ENCODE measurements around the gene TSFM.
"Not testable (repeated sequence)": the region's sequence is repeated elsewhere in the genome, so short reads cannot be mapped to it uniquely, and the experiment has no call there.

Gene TSFM

DNA sequence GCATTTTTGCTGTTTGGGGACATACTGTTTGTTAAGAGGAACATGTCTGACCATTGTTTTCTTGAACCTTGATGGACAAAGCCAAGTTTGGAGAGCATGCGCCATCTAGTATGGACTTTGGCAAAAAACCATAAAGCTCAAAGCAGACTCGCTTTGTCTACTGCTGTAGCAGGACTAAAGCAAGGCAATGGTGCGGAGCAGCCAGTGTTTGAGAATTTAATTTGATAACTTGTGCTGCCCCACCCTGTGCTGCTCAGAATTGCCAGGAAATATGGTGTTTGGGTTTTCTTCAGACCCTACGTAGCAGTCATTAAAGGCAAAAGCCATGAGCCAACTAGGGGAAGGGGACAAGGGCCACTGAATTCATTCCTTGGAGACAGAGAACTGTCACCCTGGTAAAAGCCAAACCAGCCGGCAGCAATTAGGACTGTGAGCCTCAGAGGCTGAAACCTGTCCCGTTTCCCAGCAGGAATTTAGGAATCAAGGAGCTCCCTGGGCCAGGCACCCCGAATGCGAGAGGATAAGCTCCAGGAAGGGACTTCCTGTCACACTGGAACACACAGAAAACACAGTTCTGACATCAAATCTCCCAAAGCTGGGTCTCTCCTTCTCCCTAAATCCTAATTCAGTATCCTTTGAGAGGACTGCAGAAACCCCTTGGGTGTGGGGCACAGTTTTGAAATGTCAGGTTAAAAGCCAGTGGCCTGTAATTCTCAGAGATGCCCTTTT, 34.8 kb downstream of the TSFM start:
- no peak for DNase-seq

DNA sequence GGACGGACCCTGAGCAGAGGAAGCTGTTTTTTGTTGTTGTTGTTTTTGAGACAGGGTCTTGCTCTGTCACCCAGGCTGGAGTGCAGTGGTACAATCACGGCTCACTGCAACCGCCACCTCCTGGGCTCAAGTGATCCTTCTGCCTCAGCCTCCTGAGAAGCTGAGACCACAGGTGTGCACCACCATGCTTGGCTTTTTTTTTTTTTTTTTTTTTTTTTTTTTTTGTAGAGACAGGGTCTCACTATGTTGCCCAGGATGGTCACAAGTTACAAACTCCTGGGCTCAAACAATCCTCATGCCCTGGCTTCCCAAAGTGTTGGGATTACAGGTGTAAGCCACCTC, 35.4 kb downstream of the TSFM start:
- DNase-seq = not testable (repeated sequence)

DNA sequence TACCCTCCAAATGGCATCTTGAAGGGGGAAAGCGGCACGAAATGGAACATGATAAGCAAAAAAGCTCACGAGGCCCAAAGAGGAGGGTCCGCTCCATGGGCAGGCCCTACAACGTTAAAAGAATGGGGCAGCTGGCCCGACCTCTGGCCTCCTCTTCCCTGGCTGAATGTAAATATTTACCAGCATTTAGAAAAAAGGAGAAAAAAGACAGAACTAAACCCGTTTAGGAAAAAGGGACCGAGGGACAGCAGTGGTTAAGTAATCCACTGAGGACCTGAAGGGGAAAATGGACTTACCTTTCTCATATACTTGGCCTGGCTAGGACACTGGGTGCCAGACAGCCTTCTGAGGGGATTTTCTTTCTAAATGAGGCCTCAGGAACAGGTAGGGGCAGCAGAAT, 37.5 kb downstream of the TSFM start:
- DNase-seq = not testable (repeated sequence)

DNA sequence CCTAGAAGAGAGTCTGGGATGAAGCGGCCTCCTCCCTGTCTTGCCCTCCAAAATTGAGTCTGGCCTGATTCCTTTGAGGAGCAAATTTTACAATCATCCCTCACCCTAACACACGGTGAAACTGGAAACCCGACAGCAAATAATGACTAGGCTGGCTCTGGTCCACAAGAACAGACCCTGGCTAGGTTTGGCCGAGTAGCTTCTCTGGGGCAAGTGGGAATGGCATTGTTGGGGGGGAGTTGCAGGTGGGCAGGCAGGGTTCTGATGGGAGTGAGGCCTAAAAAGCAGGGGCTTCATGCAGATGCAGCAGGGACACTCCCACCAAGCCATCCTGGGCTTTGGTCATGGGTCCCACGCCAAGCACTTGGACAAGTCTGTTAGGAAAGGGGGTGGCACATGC, 38.4 kb downstream of the TSFM start:
- DNase-seq = not testable (repeated sequence)

DNA sequence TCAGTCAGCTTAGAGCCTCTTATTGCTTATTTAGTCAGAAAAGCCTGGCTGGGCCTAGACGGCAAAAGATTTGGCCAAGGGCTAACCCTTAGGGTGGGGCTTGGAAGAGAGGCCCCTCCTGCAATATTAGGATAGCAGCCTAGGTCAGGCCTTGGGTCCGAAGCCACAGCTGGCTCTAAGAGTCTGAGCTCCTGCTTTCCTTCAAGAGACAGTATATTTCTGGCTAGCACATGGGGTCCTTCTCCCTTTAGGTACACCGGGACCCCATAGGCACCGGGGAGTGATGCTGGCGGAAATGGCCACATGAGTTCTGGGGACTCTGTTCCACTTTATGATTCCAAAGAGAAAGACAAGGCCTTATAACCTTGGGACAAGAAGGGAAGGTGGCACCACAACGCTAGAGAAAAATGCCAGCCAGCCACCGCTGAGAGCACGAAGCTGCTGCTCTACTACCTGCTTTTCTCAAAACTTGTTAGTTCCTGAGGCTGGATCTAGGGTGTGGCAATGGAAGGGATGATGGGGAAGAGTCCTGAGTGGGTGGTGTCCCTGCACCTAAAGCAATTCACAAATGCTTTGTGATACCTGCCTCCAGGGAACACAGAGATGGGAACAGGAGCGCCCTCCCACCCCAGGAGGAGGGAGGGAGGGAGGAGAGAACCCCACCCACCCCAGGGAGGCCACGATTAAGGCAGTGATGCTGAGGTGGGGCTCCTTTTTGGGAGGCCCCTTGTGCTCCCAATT, 39.1 kb downstream of the TSFM start:
- DNase-seq = no peak

DNA sequence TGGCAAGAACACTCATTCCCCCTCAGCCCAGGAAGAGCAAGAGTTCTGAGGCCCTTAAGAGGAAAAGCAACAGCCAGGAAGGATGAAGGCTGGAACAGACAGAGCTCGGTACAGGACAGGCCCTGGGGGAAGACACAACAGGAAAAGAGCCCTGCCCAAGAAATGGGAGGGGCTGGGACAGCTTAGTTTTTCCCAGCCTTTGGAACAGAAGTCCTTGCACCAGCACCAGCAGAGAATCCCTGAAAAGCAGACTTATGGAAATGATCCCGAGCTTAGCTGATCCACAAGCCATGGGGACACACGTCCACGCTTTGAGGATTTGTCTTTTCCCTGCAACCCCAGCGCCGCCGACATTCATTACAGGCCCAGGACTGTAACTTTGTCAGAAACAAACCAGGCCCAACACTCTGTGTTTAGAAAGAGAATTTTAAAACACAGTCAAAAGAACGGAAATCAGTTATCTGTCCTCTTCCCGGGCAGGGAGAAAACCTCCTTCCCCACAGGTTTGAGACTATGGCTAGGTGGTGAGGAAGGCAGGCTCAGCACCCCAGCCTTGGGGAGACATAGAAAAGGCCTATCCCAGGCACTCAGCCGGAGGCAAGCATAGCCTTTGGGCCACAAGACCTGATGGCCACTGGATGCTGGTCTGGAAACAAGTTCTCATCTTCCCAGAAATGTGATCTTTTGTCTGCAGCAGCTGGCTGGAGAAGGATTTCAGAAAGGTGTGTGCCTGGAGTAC, 40.0 kb downstream of the TSFM start:
- no peak for DNase-seq

DNA sequence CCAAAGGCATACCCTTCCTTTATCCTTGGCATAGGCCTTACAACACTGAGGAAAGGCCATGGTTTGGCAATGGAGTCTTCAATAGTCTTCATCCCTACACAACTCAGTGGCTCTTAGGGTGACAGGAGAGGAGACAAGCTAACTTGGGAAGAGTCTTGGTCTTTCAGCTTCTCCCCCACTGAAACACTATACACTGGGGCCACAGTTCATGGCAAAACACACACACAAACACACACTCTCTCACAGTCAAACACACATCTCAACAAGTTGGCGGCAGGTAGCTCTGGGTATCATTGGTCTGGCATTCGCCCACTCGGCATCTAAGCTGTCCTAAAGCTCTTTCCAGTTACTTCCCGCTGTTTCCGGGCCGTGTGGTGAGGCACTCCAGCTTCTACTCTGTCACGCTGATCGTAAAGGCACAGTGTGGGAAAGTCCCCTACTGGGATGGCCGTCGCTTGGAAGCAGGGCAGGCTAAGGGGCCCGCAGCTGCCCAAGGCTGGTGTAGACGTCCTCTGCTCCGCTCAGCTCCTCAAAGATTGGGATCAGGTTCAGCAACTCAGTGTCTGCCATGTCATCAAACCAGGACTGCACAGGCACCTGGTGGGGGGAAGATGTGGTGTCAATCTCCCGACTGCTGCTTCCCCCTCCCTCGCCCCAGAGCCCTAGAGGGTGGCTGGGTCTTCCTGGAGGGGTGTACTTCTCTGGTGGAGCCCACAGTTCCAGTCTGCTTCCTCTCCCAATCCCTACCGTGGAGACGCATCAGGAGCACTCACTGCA, 40.7 kb downstream of the TSFM start:
- no peak for DNase-seq

DNA sequence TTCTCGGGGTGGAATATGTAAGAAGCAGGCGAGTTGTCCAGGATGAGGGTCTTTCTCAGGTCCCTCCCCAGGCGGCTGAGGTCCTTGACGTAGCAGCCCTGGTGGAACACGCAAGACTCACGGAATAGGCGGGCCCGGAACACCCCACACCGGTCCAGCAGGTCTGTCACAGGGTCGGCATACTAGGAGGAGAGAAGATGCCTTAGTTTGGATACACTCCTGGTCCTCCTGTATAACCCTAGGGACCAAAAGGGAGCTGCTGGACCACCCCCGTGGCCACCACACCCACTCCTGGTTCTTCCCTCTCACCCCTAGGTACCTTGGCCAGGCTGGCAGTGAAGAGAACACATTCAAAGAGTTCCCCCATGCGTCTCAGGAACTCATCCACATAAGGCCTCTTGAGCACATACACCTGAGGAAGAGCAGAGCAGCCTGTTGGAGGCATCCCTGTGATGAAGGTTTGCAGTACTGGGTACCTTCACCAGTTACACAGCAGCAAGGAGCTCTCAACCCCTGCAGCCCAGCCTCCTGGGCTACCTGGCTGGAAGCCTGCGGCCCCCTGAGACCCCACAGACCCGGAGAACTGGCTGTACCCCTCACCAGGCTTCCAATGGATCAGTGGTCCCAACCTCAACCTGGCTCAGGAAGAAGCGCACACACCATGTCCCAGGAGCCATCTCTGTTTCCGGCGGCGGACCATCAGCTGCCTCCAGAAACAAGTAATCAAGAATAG, 41.5 kb downstream of the TSFM start:
- no peak for DNase-seq

DNA sequence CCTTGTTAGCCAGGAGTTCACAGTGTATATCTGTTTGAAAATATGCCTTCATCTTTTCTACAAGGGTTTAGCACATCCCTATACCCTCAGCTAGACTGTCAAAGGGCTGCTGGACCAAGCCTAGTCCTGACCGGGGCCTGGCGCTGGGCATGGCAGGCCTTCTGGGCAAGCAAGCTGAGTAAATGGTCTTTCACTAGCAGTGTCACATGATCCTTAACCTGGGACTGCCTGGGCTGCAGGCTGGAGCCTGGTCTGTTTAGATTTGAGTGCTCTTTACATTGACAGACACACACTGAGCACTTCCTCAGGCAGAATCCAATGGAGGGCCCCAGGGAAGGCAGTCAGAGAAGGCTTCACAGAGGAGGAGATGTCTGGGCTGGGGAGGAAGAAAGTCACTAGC, 42.9 kb downstream of the TSFM start:
- DNase-seq = no peak

DNA sequence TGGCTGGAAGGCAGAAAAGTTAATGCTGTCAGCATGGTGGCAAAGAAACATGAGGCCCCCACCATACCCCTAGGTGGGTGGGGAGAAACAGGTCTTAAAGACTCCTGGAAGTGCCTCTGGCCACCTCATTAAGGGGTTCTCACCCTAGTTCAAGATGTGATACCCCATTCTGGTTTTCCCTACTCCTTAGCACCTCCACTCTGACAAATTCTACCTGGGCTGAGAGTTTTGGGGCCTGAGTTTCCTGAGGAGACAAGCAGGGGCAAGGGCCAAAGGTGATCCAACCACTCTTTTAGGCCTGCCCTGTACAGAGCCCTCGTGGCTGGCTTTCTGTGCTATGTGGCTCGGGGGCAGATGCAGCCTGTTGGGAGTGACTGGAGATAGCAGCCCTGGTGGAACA, 43.8 kb downstream of the TSFM start:
- no peak for DNase-seq

DNA sequence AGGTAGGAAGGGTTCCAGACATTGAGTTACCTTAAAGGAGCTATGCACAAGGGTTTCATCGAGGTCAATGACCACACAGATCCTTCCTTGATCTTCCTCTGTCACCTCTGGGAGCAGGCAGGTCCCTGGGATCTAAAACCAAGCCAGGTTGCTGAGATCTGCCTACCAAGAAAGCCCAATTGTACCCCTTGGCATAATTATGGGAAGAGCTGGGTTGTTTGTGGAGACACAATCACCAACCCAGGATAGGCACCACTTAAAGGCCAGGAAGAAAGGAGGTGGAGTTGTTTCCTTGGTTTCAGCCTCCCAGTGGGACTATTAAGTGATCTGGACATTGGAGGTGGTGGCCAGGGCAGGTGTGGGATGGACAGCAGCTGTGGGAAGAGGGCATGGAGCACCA, 44.4 kb downstream of the TSFM start:
- no peak for DNase-seq

DNA sequence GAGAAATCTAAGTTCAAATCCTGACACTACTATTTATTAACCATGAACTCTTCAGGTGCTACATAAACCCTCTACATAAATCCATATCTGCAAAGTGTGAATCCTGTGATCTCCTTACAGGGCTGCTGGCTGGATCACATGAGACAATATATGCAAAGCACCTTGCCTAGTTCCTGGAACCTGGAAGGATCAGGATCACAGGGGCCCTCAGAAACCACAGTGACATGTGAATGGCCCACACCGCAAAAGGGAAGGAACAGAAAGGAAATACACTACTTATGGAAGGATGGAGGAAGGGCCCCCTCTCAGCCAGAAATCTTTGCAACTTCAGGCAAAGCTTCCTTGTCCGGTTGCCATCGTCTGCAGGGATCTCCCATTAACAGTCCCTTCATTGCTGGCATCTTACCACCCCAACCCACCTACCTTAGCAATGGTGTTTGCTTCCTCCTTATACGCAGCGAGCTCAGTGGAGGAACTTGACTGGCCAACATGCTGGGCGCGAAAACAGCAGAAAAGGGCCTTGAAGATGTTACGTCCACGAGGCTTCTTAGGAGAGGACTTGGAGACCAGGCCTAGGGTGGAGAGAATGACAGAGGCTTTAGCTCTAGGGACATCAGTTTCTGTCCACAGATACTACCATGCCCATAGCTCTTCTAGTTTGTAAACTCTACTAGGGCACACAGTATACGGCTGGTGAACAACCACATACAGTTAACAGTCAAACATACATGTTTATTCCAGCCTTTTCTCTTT, 46.6 kb downstream of the TSFM start:
- no peak for DNase-seq

DNA sequence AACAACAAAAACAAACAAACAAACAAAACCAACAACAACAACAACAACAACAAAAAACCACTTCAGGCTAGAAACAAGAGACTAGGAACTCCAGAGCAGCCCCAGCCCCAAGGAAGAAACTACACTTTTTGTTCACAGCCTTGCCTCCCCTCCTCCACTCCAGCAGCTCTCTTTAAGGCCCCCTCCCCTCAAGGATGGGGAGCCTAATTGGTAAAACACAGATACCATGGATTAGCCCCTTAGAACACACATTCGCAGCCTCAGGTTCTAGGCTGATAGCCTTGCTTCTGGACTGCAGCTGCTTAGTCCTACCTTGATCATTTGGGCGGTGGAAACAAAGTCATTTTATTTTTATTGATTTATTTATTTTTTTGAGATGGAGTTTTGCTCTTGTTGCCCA, 47.8 kb downstream of the TSFM start:
- no peak for DNase-seq

DNA sequence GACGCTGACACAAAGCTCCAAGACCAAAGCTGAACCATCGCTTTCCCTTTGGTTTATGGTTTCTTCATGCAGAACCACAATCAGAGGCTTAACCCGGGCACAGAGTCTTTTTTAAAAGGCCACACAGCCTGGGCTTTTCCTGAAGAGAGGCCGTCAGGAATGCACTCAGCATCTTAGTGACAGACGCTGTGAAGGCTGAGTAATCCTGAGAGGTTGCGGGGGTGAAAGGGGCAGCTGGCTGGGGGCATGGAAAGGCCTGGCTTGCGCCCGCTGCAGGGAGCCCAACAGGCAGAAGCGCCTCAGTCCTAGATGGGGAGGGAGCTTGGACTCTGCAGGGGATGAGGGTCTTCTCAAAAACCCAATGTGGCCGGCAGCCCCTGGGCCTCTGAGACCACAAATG, 50.4 kb downstream of the TSFM start:
- no peak for DNase-seq

DNA sequence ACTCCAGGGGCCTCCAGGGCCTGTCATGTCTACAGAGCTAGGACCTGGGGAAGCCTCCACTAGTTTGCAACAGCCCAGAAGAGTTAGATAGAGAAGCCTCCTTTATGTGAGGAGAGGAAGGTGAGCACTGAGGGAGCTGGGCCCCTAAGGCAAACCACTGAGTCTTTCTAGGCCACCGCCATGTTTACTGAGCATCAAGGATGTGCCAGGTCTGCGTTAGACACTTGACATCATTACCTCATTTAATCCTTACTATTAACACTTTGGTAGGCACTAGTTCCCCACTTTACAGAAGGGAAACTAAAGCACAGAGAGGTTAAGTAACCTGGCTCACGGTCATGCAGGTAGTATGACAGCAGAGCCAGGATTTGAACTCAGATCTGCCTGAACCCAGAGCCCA, 51.1 kb downstream of the TSFM start:
- no peak for DNase-seq

DNA sequence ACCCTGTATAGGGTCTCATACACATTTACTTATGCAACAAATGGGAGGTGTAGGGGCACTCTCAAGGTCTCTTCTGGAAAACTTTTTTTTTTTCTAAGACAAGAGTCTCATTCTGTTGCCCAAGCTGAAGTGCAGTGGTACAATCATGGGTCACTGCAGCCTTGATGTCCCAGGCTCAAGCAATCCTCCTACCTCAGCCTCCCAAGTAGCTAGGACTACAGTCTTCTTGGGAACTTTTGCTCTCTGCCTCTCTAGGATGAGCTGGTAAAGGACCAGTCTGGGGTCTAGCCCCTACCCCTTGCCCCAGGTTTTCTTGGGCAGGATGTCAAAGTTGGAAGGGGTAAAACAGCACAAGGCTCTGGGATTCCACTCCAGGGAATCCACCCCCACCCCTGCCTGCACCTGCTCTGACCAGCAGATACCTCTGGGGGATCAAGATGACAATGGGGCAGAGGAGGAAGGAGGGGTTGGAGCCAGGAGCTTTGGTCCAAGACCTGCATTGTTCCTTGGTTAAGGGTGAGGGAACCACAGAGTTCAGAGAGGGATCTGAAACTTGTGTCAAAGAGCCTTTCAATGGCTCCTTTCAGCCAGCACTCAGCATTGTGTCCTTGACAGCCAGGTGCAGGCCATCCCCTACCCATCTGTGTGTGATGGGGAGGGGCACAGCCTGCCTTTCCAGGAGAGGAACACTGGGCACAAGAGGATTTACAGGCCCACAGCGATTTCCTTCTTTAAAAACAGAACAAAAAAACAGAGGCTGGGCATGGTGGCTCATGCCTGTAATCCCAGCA, 51.7 kb downstream of the TSFM start:
- DNase-seq = no peak

DNA sequence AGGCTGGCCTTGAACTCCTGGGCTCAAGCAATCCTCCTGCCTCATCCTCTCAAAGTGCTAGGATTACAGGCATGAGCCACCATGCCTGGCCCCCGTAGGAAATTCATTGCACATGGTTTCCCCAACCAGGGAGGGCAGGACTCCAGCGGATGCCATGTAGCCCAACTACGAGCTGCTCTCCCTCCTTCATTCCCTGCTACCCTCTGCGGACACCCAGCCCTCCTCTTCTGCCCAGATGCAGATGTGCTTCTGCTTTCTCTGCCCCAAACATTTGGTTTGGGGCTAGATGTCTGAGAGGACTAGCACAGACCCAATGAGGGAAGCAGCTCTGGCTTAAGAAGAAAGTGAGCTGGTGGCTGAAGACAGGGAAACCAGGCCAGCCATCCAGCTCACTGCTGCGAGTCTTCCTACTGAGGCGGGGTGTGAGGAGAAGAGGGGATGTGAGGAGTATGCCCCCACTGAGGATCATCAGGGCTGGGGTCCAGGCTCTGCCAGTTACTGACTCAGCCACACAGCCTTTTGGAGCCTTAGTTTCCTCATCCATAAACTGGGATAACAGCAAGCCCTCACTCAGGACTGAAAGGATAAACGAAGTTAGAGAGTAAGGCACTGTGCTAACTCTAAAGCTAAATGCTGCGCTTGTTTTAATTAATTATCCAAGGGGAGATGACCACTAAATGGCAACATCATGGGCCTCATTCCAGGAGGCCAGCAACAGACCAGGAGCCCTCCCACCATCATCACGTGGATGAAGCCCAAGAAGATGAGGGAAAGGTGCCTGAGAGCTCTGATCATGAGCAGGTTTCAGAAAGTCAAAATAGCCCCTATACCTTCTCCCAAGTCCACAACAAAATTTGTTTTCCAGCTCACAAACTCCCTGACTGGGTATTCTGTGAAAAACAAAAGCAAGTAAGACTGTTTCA, 53.0 kb downstream of the TSFM start:
- DNase-seq = no peak

DNA sequence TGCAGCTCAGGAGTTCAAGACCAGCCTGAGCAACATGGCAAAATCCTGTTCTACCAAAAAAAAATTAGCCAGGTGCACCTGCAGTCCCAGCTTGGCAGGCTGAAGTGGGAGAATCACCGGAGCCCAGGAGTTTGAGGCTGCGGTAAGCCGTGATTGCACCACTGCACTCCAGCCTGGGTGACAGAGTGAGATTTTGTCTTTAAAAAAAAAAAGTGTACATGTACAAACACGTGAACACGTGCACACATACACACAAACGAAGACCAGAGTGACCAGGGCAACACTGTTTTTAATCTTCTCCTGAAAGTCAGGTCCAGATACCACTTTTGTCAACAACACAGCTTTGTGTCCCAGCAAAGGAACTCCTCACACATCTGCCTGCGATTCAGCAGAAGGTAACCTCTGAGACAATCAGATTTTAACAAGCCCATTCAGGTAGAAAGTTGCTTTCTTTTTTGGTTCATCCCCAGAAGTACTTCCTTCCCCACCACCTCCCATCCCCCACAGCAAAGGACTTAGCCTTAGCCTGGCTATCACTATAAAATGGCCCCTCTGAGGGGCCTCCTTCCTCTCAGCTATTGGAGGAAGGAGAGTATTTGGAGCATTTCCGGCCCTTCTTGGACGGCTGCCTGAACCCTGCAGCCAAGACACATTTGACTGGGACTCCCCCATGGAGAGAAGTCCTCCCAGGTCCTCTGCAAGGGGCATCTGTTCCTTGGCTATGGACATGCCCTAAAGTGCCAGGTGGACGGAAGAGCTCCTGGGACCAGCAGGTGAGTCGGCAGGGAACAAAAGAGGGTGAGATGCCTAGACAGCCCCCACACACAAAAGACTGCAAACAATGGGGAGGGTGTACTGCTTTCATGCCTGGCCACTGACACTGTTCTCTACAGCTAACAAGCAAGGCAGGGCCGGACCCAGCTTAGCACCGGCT, 54.1 kb downstream of the TSFM start:
- peak; percentile 59 for DNase-seq
